Stimulated activated CD4-positive, alpha-beta T cell treated with anti-CD3 and anti-CD28 coated beads, Interleukin-2, amount 100 ng/mL, for 48 hours (primary cell): Measurements from ENCODE around the gene SPTBN5.

Experiments used
- DNase-seq, 2 donors: peaks; one replicate each; pipeline ENCODE4 v3.0.0-alpha.2; 2020

The SPTBN5 gene

DNA sequence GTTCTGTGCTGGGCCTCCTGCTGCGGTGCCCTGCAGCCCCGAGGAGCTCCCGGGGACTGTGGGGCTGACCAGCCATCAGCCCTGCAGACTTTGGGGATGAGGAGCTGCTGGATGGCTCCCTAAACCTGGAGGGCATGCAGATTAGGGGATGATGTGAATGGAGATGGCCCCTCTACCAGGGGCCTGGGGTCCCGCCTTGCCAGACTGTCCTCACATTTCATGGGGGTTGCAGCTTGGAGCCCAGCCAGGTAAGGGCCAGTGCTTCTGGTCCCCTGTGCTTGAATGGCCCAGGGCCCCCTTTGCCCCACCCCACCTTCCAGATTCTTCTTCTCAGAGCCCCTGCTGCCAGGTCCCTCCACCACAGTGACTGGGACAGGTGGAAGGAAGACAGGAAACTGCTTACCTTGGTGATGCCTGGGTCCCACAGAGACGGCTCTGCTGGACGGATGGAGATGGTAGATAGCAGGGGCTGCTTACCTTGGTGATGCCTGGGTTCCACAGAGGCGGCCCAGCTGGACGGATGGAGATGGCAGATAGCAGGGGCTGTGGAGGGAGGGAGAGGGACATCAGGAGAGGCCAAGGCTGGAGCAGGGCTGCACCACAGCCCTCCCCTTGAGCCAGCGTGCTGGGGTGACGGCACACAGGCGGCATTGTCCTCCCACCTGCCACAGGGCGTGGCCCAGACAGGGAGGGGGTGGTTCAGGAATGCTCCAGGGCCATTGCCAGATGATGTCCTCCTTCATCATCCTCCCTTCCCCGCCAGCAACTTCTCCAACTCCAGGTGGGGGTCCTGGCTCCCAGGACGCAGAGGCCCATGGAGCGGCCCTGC lies at the start of gene SPTBN5:
TSS of gene SPTBN5 (minus strand) at position 632 of the 829 bp plus-strand sequence. CDS start at position 76, 556 bp downstream.
- no peak for DNase-seq

DNA sequence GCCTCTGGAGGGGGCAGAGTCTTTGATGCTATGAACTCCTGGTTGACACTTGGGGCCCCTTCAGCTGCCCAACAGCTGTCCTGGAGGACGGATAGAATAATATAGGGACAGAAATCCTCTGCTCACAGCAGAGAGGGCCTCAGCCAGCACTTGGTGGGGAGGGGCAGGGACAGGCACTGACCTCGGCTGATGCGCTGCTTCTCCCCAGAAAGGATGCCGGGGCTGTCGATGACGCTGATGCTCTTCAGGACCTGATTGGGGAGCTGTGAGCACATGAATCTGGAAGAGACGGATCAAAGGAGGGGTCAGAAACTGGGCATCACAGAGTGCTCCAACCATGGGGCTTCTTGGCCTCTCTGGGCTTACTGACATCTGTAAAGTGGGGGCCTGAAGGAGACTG lies 49.0 kb upstream of the SPTBN5 start:
- DNase-seq: no peak

DNA sequence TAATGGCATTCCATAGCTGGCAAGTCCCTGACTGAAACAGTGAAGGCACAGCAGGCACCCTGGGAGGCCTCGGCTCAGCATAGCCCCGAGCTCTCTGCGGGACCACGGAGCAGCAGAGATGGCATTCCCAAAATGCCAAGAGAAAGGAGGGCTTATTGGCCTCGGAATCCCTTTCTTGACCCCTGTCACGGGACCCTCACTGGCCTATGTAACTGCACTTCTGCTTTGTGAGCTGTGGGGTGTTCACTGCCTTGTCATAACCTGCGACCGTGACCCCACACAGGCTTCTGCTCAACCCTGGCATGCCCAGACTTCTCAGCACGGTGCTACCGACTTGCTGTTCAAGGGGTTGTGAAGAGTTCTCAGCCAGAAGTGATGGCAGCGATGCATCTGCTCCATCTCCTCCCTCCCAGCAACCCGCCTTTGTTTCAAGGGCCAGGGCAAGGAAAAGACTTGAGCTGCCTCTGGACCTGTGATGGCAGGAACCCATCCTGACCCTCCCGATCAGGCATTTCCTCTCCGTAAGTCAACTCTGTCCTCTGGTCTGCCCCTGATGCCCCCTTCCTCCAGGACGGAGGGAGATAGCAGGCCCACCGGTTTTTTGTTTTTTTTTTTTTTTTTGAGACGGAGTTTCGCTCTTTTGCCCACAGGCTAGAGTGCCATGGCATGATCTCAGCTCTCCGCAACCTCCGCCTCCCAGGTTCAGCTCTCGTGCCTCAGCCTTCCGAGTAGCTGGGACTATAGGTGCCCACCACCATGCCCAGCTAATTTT lies 48.0 kb upstream of the SPTBN5 start:
- DNase-seq: no peak

- peak; percentile 34 to 59 for DNase-seq
Measured at GRCh38 chr15:41940441-41940857, 46.6 kb upstream of the SPTBN5 start.

DNA sequence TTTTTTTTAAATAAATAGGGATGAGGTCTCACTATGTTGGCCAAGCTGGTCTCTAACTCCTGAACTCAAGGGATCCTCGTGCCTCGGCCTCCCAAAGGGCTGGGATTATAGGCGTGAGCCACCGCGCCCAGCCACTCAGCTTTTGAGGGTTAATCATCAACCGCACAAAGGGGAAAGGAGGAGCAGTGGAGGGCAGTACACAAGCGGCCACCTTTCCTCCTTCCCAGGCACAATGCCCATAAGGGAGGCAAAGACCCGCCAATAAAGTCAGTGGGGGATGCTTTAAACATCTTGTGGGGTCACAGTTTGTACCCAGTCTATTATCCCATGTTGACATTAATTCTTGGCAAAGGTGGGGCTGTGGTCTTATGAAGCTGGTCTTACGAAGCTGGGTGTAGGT lies 46.1 kb upstream of the SPTBN5 start:
- DNase-seq: no peak

DNA sequence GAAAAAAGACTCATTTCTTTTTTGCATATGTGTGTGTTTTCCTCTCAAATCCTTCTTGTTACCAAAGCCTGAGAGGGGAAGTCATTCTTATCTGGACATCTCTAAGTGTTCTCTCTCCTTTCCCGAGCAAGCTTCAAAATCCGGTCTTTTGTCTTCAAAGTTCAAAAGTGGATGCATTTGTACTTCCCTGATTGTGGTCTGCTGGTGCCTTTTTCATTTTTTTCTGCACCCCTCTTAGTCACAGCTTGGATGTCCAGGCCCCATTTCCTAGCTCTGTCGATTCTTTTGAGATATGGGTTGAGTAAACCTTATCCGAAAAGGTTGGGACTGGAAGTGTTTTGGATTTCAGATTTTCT lies 43.7 kb upstream of the SPTBN5 start:
- DNase-seq: no peak

- peak; percentile 66 to 68 for DNase-seq
Measured at GRCh38 chr15:41936649-41937567, 43.1 kb upstream of the SPTBN5 start.

- no peak for DNase-seq
Measured at GRCh38 chr15:41936155-41936554, 42.3 kb upstream of the SPTBN5 start.

GRCh38 chr15:41935566-41936020 lies 41.7 kb upstream of the SPTBN5 start:
- peak in 1 of 2 donors; percentile 16 for DNase-seq

GRCh38 chr15:41934843-41935242 lies 41.0 kb upstream of the SPTBN5 start:
- peak; percentile 48 to 55 for DNase-seq

DNA sequence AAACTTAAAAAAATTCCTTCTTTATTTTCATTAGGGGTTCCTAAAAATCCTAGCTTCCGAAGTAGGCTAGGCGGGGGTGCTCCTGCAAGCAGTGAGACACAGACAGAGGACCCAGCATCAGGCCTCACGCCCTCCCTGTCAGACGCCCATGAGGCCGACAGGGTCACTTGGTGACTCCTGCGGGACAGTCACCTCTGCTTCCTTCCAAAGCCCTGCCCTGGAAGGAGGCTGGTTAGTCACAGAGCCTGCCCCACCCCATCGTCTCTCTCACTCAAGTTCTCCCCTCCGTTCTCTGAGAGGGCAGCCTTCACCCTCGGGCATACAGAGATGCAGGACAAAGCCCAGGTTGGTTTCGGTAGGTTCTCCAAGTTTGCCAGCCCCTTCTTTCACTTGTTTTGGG lies 39.9 kb upstream of the SPTBN5 start:
- no peak for DNase-seq

- no peak for DNase-seq
Measured at GRCh38 chr15:41933326-41933725, 39.5 kb upstream of the SPTBN5 start.

- no peak for DNase-seq
Measured at GRCh38 chr15:41932511-41933289, 38.8 kb upstream of the SPTBN5 start.

GRCh38 chr15:41932101-41932500 lies 38.2 kb upstream of the SPTBN5 start:
- DNase-seq: no peak

GRCh38 chr15:41930867-41931222 lies 37.0 kb upstream of the SPTBN5 start:
- no peak for DNase-seq

DNA sequence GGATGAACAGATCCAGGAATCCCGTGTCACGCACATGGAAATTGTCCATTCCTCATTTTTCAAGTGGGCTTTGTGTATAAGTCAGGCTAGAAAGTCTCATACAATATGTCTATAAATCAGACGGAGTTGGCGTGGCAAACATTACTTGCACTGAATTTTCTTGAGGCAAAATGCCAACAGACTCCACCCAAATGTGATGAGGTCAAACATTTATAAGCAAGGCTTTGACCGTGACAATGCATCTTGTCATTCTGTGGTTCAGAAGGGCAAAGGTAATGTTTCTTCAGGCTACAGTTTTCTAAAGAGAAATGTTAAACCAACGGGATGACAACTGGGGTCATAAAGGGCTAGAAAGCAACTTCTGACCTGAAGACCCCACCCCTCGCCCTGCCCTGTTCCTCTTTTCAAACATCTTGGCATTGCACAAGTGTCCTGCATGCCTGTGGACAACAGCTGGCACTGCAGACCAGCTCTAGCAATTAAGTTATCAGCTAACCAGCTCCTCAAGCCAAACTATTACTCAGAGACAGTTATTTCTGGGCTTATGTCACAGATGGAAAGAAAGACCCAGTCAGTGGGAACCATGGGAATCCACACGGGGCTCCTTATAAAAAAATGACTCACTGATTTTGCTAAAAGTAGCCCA lies 36.5 kb upstream of the SPTBN5 start:
- no peak for DNase-seq

- no peak for DNase-seq
Measured at GRCh38 chr15:41928637-41929620, 35.1 kb upstream of the SPTBN5 start.

- no peak for DNase-seq
Measured at GRCh38 chr15:41928100-41928499, 34.2 kb upstream of the SPTBN5 start.

- no peak for DNase-seq
Measured at GRCh38 chr15:41927536-41927935, 33.7 kb upstream of the SPTBN5 start.
